GM15510 (cell line): ENCODE data around the gene PRPF4.

Source experiments
- POLR2A ChIP-seq: IDR thresholded peaks from 3 replicates; pipeline ENCODE4 v1.6.1; 2011; ENCODE audit warnings: borderline replicate concordance; ENCODE audit not compliant: insufficient read length; ENCODE audit errors: extremely low read depth

PRPF4 gene

DNA sequence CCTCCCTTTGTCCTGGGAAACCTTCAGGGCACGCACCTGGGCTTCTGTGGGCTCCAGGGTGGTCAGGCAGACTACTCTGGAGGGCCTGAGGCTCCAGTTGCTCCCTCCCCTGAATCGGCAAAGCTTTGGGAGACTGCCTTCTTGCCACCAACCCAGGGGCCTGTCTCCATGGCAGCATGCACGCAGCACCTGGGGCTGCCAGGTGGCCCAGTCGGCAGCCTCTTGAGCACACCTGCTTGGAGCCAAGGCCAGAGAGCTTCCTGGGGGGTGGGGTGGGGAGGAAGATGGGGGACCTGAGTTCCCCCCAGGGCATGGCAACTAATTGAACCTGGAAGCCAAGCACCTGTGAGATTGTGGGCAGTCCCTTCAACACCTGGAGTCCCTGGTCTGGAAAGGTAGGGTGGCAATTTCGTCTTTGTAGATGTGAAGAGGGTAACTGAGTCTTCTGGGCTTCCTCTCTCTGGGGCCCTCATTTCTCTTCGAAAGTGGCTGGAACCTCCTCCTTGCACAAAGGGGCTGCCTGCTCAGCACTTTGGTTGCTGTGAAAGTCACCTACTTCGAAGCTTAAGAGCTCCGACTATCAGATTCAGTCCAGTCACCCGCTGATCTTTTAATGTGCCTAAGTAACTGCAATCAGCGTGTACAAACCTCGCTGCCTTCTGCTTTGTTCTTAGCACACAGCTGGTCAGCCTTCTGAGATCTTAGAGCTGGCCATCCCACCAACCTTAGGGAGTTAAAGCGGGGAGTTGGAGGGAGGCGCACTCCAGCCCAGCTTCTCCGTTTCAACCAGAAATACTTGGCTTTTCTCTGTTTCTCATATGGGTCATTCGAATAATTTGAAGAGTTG, 23.7 kb downstream of the PRPF4 start:
- TF ChIP-seq POLR2A = no peak

DNA sequence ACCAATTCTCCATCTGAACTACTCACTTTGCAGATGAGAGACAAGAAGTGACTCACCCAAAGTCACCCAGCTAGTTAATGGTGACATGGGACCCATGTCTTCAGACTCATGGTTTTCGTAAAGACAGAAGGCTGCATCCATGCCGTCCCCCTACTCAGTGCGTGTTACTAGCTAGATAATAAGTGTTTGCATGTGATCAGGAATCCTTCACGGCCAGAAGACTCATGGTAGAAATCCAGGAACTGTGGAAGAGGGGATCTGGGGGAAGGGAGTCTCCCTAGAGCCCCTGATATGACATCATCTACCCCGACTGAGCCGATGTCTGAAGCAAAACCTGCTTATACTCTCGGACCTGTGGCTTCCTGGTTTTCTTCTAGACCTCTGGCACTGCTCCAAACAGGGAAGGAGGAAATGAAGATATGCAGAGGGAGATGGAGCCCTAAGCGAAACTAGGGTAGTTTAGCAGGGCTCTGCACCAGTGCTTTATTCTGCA, 24.4 kb downstream of the PRPF4 start:
- no peak for TF ChIP-seq POLR2A

DNA sequence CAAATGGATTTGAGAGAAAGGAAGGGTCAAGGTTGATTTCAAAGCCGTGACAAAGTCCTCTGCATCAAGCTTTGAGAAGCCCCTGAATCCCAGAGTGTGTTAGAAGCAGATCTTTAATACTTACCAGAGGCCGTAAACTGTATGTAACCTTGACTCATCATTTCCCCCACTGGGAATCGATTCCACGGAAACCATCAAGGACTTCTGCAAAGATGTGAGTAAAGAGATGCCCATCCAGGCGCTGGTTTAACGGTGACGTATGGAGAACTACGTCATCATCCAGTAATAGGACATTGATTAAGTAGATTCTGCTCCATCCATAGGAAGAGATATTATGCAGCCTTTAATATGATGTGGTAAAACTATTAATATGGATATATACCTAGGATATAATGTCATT, 26.1 kb downstream of the PRPF4 start:
- TF ChIP-seq POLR2A = no peak

DNA sequence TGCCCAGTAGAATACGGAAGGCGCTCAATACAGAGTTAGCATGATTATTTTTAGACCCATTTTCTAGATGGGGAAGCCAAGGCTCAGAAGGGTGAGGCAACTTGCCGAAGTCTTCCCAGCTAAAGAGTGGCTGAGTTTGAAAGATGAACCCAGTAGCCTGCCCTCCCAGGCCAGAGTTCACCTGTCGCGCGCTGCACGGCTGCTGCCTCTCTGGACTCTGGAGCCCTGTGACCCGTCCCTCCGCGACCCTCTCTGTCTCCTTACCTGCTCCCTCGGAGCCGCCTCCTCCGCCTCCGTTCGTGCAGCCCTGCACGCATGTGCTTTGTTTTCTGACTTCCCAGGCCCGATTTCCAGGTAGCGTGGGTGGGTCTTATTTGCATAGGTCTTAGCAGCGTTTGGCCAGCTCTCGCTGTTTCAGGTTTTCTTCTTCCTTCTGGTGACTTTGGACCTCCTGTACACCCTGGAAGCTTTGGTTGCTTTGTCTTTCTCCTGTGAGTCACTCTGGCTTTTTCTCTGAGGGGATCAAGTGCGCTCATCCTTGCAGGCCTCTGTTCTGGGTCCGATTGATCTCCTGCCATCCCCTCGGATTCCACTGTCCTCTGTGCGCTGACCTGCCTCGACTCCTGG, 27.4 kb downstream of the PRPF4 start, which contains the start of gene RNF183:
TSS of gene RNF183 (minus strand) at position 585 of the 627 bp plus-strand sequence. CDS start 5,192 bp downstream, outside the sequence.
- no peak for TF ChIP-seq POLR2A

DNA sequence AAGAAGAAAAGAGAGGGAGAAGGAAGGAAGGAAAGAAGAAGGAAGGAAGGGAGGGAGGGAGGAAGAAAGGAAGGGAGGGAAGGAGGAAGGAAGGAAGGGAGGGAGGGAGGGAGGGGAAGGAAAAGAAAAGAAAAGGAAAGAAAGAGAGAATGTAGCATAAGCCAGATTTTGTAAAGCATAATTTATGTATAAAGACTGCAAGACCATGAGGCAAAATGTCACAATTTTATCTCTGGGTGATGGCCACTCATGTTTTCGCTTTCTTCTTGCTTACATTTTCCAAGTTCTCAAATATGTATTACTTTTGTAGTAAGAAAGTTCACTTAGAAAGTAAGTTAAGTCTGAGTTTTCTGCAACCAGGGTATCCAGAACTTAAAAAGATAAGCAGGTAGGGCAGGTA, 31.1 kb downstream of the PRPF4 start:
- TF ChIP-seq POLR2A = no peak

DNA sequence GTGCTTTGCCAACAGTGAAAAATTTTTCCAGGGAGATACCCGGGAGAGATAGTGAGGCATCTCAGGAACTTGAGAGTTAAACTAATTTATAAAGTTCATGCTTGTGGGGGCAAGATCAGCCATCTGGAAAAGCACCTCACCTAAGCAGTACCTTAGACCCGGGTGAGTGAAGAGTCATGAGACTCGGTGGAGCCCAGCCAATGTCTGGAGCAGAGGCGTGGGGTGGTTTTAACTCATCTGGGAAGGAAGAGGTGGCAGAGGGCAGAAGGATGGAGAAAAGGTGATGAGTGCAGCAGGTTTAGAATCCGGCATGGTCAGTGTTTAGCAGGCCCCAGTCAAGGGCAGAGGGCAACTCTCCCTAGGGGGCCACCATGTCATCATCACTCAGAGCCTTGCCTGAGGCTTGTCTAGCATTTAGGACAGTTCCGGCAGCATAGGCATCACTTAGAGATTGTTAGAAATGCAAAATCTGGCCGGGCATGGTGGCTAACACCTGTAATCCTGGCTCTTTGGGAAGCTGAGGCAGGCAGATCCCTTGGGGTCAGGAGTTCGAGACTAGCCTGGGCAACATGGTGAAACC, 32.0 kb downstream of the PRPF4 start:
- TF ChIP-seq POLR2A = no peak

DNA sequence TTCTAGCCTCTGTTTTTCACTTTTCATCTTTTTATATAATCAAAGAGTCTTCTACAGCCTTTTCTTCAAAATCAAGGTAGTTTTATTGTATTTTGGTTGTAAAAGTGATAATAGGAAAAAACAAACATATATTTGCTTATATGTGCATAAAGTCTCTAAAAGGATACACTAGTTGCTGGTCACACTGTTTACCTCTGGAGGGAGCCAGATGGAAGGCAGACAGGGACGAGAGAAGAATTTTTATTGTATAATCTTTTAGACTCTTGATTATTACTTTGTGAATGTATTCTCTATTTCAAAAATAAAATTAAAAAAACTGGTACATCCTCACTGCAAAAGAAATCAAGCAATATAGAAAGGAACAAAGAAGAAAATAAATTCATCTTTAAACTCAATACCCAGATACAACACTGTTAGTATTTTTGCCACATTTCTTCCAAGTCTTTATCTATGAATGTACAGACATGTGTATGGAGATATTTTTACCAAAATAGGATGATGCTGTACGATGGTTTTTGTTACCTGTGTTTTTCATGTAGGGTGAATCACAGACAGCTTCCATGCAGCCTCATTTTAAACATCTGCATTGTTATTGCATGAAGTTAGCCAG, 33.9 kb downstream of the PRPF4 start:
- no peak for TF ChIP-seq POLR2A

DNA sequence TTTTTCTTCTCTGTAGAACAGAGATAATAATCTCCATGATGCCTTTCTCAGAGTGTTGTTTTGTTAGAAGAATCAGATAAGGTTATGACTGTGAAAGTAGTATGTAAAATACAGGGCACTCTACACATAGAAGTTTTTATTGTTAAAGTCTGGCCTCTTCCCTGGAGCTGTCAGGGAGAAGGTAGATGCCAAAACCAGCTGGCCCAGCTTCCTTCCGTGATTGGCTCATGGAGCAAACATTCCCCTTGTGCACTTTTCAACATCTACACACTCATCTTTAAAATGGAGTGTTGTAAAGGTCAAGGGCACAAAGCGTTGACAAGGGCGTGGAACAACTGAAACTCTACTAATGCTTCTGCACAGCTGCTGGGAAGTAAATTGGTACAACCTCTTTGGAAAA, 35.1 kb downstream of the PRPF4 start:
- no peak for TF ChIP-seq POLR2A

DNA sequence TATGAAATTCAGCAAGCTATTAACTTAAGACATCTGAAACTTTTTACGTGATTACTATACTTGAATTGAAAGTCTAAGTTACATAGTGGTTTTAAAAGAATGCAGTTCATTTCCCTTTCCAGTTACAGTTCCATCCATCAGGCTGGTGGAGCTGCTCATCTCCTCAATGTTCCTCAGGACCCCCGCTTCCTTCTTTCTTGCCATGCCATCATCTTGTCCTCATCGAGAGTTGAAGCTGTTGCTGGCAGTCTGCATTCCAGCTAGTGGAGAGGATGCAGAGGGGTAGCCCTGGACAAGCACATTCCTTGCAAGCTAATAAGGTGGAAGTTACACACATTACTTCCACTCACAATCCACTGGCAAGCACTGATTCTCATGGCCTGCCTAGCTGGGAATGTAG, 36.5 kb downstream of the PRPF4 start:
- no peak for TF ChIP-seq POLR2A

DNA sequence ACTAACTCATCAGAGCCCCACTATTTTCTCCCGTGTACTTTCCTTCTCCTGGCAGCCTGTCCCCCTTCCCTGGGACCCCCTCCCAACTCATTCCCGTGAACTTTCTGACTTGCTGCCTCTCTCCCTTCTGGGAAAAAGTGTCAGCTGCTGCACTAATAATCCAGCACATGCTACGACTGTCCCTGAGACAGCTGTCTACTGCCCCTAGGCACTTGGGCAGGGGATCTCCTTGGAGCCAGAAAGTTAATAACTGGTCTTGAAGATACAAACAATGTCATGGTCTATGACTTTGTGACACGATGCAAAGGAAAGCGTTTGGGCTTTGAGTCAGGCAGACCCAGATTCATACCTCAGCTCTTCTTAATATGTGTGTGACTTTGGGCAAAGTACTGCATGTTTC, 37.8 kb downstream of the PRPF4 start:
- TF ChIP-seq POLR2A = no peak

DNA sequence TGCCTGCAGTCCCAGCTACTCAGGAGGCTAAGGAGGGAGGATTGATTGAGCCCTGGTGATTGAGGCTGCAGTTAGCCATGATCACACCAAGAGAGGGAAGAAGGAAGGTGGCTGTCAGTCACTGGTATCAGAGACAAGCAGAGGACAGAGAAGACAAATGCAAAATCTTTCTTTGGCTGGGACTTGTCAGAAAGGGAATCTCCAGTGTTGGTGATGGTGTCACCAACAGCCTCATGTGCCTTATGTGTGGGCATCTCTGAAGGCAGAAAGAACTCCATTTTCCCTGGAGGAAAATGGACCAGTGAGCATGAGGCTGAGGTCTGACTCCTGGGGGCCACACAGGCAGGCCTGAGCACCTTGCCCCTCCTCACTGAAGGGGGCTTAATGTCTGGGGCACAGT, 39.8 kb downstream of the PRPF4 start:
- no peak for TF ChIP-seq POLR2A

DNA sequence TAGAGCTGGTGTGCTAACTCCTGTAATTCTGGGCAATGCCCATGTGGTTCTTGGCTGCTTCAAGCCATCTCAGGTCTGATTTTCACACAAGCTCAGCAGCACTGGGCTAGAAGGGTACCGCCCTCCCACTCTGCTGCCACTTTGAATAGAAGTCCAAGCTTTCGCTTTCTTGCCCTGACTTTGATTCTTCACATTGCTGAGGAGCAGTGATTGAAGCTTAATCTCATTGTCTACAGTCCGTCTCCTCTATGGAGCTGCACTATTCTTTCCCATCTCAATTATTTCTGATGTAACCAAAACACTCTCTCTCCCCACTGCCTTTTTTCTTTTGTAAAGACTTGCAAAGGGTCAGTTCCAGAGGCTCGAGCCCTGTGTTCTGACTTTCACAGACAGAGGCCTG, 40.6 kb downstream of the PRPF4 start:
- TF ChIP-seq POLR2A = no peak

DNA sequence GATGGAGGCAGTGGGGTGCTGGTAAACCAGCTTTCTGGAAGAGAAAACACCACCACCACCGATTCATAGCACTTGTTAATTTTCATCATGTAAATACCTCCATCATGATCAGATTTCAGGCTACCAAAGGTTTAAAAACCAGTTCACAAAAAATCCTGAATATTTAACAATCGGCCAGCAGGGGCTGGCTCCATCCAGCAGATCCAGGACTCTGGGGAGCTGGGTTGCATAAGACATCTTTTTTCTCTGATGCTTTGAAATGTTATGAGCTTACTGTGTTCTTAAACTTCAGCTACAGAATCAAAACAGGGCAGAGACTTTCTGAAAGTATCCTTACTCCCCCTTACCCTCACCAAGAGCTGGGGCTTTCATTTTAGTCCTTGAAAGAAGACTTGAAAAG, 42.3 kb downstream of the PRPF4 start:
- TF ChIP-seq POLR2A = no peak

DNA sequence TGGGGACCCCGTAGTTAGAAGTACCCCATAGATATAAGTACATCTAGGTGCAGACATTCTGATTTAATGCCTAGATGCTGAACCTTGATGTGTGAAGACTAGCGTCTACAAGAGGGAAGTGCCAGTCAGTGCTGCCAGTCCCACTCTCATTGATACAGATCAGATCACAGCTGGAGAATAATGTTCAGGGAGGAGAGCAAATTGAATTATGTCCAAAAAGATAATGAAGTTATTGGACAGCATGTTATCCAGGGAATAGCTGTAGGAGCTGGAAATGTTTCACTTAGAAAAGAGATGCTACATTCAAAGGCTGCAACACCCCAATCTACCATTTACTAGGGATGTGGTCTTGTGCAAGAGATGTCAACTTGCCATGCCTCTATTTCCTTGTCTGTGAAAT, 43.6 kb downstream of the PRPF4 start:
- TF ChIP-seq POLR2A = no peak

DNA sequence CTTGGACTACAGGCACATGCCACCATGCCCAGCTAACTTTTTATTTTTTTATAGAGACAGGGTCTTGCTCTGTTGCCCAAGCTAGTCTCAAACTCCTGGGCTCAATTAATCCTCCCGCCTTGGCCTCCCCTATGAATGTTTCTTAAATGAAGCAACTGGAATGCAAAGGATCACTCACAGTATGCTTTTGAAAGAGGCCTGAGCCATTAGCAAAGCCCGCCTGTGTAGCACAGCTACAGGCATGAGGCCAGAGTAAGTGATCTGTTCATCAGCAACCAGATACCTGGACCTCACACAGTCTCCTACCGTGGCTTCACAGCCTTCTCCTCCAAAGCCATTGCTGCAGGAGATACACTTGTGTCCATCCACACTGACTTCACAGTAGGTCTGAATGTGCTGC, 44.6 kb downstream of the PRPF4 start:
- TF ChIP-seq POLR2A = no peak
